Epithelial cell of esophagus (primary cell): Measurements from ENCODE around the gene BTBD6.
A peak's percentile ranks its signal among the peaks of the same experiment; 100 is the strongest.
"Not testable (repeated sequence)": the region's sequence is repeated elsewhere in the genome, so short reads cannot be mapped to it uniquely, and the experiment has no call there.

ENCODE experiments used
- DNase-seq: peaks from one replicate; pipeline ENCODE4 v3.0.0; 2010; ENCODE audit warnings: low read depth
- H3K4me3 ChIP-seq: 2 replicates; pipeline ENCODE4 v1.5.1; 2011; ENCODE audit warnings: mild to moderate bottlenecking, low read length, control low read depth
- TF ChIP-seq, protein P1 (sequence below): IDR thresholded peaks from 2 replicates; pipeline ENCODE4 v1.5.1; 2011; ENCODE audit warnings: low read depth, mild to moderate bottlenecking, low read length, control low read depth, inconsistent platforms; ENCODE audit not compliant: insufficient read depth; ENCODE audit errors: missing control alignments

BTBD6 gene

DNA sequence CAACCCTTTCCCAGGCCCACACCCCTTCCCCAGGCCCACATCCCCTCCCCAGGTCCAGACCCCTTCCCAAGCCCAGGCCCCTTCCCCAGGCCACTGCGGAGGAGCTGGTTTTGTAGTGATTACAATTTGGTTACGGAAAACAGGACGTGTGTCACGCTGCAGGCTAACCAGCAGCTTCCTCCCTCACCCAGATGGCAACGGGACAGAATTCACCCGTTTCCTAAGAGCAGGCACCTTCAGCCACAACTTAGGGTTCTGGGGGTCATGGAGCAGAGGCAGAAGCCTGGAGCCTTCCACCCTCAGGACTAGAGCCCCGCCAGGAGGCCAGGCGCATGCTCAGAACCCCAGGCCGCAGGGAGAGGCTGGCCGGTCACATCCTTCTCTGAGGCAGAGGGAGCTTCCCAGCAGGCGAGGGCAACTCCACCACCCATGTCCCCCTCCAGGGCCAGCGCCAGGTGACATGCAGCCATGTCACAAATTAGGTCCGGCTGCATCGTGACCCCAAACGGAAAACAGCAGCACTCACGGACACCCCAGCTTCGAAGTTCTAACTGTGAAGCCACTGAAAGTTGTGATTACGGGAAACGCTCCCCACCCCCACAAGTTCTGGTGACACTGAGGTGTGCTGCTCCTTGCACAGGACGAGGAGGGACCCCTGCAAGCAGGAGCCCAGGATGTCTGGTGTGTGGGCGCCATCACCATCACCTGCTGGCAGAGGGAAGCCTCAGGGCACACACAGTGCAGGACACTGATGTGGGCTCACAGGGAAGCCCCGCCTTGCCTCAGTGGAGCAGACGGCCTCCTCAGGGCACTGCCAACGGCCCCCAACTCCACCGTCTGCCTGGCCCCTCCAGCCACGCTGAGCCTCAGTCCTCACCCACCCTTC lies 44.7 kb downstream of the BTBD6 start:
- no peak overlapping the region for H3K4me3 ChIP-seq
- TF ChIP-seq, protein P1, sequence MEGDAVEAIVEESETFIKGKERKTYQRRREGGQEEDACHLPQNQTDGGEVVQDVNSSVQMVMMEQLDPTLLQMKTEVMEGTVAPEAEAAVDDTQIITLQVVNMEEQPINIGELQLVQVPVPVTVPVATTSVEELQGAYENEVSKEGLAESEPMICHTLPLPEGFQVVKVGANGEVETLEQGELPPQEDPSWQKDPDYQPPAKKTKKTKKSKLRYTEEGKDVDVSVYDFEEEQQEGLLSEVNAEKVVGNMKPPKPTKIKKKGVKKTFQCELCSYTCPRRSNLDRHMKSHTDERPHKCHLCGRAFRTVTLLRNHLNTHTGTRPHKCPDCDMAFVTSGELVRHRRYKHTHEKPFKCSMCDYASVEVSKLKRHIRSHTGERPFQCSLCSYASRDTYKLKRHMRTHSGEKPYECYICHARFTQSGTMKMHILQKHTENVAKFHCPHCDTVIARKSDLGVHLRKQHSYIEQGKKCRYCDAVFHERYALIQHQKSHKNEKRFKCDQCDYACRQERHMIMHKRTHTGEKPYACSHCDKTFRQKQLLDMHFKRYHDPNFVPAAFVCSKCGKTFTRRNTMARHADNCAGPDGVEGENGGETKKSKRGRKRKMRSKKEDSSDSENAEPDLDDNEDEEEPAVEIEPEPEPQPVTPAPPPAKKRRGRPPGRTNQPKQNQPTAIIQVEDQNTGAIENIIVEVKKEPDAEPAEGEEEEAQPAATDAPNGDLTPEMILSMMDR: no peak
- DNase-seq: no peak

DNA sequence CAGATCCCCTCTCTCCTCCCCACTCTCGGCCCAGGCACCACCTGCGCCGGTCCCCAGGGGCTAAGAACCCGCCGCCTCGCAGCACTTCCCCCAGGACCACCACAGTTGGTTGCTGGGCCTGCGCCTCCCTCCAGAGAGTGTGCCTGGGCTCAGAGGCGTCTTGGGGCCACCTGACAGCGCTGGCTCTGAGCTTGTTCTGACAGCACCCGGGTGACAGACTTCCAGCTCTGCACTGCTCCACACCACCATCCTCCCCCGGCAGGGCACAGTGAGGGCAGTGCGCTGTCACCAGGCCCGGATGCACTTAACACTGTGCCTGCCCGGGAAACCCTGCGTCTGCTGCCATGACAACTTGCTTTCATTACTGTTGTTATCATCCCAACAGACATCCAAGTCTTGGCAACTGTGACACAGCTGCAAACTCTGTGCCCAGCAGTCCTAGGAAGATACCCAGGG lies 45.8 kb downstream of the BTBD6 start:
- DNase-seq: no peak
- no peak overlapping the region for H3K4me3 ChIP-seq
- TF ChIP-seq, protein P1: no peak

DNA sequence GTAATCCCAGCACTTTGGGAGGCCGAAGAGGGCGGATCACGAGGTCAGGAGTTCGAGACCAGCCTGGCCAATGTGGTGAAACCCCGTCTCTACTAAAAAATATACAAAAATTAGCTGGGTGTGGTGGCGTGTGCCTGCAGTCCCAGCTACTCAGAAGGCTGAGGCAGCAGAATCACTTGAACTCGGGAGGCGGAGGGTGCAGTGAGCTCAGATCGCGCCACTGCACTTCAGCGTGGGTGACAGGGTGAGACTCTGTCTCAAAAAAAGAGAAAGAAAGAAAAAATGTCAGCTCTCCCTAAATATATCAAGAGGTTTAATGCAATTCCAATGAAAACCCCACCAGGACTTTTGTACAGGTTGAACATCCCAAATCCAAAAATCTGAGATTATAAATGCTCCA lies 49.0 kb downstream of the BTBD6 start:
- not testable (repeated sequence) for DNase-seq, H3K4me3 ChIP-seq

GRCh38 chr14:105299654-105300541 lies 51.6 kb downstream of the BTBD6 start:
- DNase-seq: no peak
- H3K4me3 ChIP-seq: peak overlapping the region; percentile 83
- TF ChIP-seq, protein P1: no peak
